ENCODE measurements around the gene KAZN.

- no peak for TF ChIP-seq CTCF (IDR thresholded peaks at IDR 0.05)
- no peak for TF ChIP-seq POLR2A (IDR thresholded peaks at IDR 0.05)
- no peak for TF ChIP-seq EP300 (IDR thresholded peaks at IDR 0.05)
These were observed 297.2 kb downstream of the KAZN start for GRCh38 chr1:14895727-14896126.
